ENCODE measurements around the gene OTOL1. TPM values are rescaled to one million over a fixed set of nuclear protein-coding genes. Genes with fewer than 3 reads are reported as not detected.

Gene OTOL1
- not detected in 2 replicates for total RNA-seq

DNA sequence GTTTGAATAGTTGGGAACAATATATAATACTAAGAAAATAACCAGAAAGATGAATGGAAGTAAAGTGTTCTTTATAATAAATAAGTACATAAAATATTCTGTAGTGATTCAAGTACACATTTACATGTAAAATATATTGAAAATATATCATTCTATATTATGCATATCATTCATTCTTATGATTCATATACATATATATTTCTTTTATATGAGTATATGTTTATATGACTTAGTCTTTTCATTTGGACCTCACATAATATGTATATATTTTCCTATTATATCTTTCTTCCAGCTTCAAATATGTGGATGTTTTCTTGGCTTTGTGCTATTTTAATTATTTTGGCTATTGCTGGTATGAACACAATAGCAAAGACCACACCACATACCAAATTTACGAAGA lies at the start of gene OTOL1:
OTOL1 (plus strand) TSS at position 301 of the 400 bp plus-strand sequence; CDS start at position 301, 0 bp downstream.

Other genes with a start within 250 kb of the OTOL1 start
- 0.20 and 0.46 TPM in 2 replicates for gene SPTSSB, start 125.3 kb upstream of the OTOL1 start, total RNA-seq